OCI-LY1 (cell line): Measurements from ENCODE around the gene DDA1.

Experiments used
- H2AFZ ChIP-seq: fragments of 200-600 bp; sonication (generic), shearing (Covaris generic); 2 replicates; pipeline ENCODE4 v1.6.0; 2014; ENCODE audit warnings: antibody characterized with exemption, mild to moderate bottlenecking, low read length
- H3F3A ChIP-seq: fragments of 200-600 bp; sonication (generic), shearing (Covaris generic); 2 replicates; pipeline ENCODE4 v1.6.0; 2014; ENCODE audit warnings: mild to moderate bottlenecking, antibody characterized with exemption, low read length, moderate library complexity; ENCODE audit not compliant: insufficient read depth
- H3K27ac ChIP-seq: fragments of 200-600 bp; sonication (generic); 2 replicates; pipeline ENCODE4 v1.5.1; 2014; ENCODE audit warnings: low read length, mixed run types, mild to moderate bottlenecking, low read depth; ENCODE audit not compliant: poor library complexity, severe bottlenecking
- H3K27me3 ChIP-seq: fragments of 200-600 bp; sonication (generic); 2 replicates; pipeline ENCODE4 v1.6.0; 2014; ENCODE audit warnings: antibody characterized with exemption, mild to moderate bottlenecking, low read length, moderate library complexity; ENCODE audit not compliant: insufficient read depth
- H3K36me3 ChIP-seq: fragments of 200-600 bp; sonication (generic); 2 replicates; pipeline ENCODE4 v1.6.1; 2014; ENCODE audit warnings: mild to moderate bottlenecking, antibody characterized with exemption, low read length, moderate library complexity, mixed read lengths; ENCODE audit not compliant: insufficient read depth
- H3K4me1 ChIP-seq: fragments of 200-600 bp; sonication (generic); 2 replicates; pipeline ENCODE4 v1.5.1; 2014; ENCODE audit warnings: mild to moderate bottlenecking, low read length, moderate library complexity; ENCODE audit not compliant: insufficient read depth, severe bottlenecking
- H3K4me2 ChIP-seq: fragments of 200-600 bp; sonication (generic), shearing (Covaris generic); 2 replicates; pipeline ENCODE4 v1.6.1; 2014; ENCODE audit warnings: low read length
- H3K4me3 ChIP-seq: fragments of 200-600 bp; sonication (generic); 2 replicates; pipeline ENCODE4 v1.5.1; 2014; ENCODE audit warnings: low read length, low read depth, mild to moderate bottlenecking, mixed read lengths; ENCODE audit not compliant: poor library complexity, severe bottlenecking
- H3K79me2 ChIP-seq: fragments of 200-600 bp; shearing (Covaris generic); 2 replicates; pipeline ENCODE4 v1.6.1; 2016; ENCODE audit warnings: mixed run types, low read length, mixed read lengths; ENCODE audit not compliant: insufficient read depth
- H3K9ac ChIP-seq: fragments of 200-600 bp; sonication (generic), shearing (Covaris generic); 2 replicates; pipeline ENCODE4 v1.6.1; 2014; ENCODE audit warnings: mild to moderate bottlenecking, low read length, mixed read lengths
- H3K9me2 ChIP-seq: fragments of 200-600 bp; sonication (generic), shearing (Covaris generic); 2 replicates; pipeline ENCODE4 v1.6.1; 2014; ENCODE audit warnings: low read depth, mild to moderate bottlenecking, low read length, mixed read lengths
- H3K9me3 ChIP-seq: fragments of 200-600 bp; shearing (Covaris generic); 2 replicates; pipeline ENCODE4 v1.6.1; 2014; ENCODE audit warnings: low read length, mixed read lengths
- H4K20me1 ChIP-seq: fragments of 200-600 bp; sonication (generic), shearing (Covaris generic); 2 replicates; pipeline ENCODE4 v1.6.0; 2016; ENCODE audit warnings: mild to moderate bottlenecking, low read length; ENCODE audit not compliant: insufficient read depth
- CTCF ChIP-seq: fragments of 200-600 bp; sonication (generic), shearing (Covaris generic); IDR thresholded peaks from 2 replicates; pipeline ENCODE4 v1.5.1; 2017; ENCODE audit warnings: mild to moderate bottlenecking, antibody characterized with exemption, low read length, moderate library complexity, mixed read lengths
- EZH2 ChIP-seq: fragments of 200-600 bp; sonication (generic), shearing (Covaris generic); IDR thresholded peaks from 2 replicates; pipeline ENCODE4 v1.8.0; 2017; ENCODE audit warnings: borderline replicate concordance, mixed run types, mild to moderate bottlenecking, antibody characterized with exemption, low read length, moderate library complexity, mixed read lengths

The DDA1 gene

GRCh38 chr19:17305517-17306284 is 3.7 kb upstream of the DDA1 start, which contains the start of gene MRPL34:
TSS of gene MRPL34 (plus strand) at chr19:17305872. CDS start at chr19:17305893, 21 bp downstream.
- no peaks in the 10 kb centered on the region for H3K9me3 ChIP-seq
- peak within 1 kb of the TSS; percentile 88 for H3K27ac ChIP-seq
- H3F3A ChIP-seq: peaks cover 6% of the 10 kb centered on the region; the same call in 1 of the 2 replicates
- no peaks in the 10 kb centered on the region for H4K20me1 ChIP-seq
- no peaks in the 10 kb centered on the region for H3K27me3 ChIP-seq
- no peak for TF ChIP-seq EZH2
- TF ChIP-seq CTCF: peak; percentile 78
- H3K36me3 ChIP-seq: peaks cover 7% of the 10 kb centered on the region; the same call in 1 of the 2 replicates
- peak within 1 kb of the TSS; percentile 68 for H3K4me3 ChIP-seq
- H3K4me2 ChIP-seq: peak within 1 kb of the TSS; percentile 75
- H3K4me1 ChIP-seq: peaks cover 47% of the 10 kb centered on the region
- H3K9me2 ChIP-seq: no peaks in the 10 kb centered on the region
- peaks cover 11% of the 10 kb centered on the region for H3K79me2 ChIP-seq
- no peak within 1 kb of the TSS for H2AFZ ChIP-seq
- peak within 1 kb of the TSS; percentile 75 for H3K9ac ChIP-seq

GRCh38 chr19:17306285-17306714 is 3.1 kb upstream of the DDA1 start:
- no peaks in the 10 kb centered on the region for H3K9me3 ChIP-seq
- H3K4me3 ChIP-seq: peak overlapping the region; percentile 68
- H3K27me3 ChIP-seq: no peaks in the 10 kb centered on the region
- no peaks in the 10 kb centered on the region for H3K9me2 ChIP-seq
- H3K36me3 ChIP-seq: peaks cover 3% of the 10 kb centered on the region; the same call in 1 of the 2 replicates
- H3K4me2 ChIP-seq: peak overlapping the region; percentile 75
- no peaks in the 10 kb centered on the region for H4K20me1 ChIP-seq
- peaks cover 48% of the 10 kb centered on the region for H3K4me1 ChIP-seq
- H2AFZ ChIP-seq: no peak overlapping the region
- H3K27ac ChIP-seq: peak overlapping the region; percentile 88
- H3K79me2 ChIP-seq: peaks cover 13% of the 10 kb centered on the region
- TF ChIP-seq EZH2 (no peak), CTCF (no peak)
- peaks cover 6% of the 10 kb centered on the region; the same call in 1 of the 2 replicates for H3F3A ChIP-seq
- H3K9ac ChIP-seq: peak overlapping the region; percentile 75

DNA sequence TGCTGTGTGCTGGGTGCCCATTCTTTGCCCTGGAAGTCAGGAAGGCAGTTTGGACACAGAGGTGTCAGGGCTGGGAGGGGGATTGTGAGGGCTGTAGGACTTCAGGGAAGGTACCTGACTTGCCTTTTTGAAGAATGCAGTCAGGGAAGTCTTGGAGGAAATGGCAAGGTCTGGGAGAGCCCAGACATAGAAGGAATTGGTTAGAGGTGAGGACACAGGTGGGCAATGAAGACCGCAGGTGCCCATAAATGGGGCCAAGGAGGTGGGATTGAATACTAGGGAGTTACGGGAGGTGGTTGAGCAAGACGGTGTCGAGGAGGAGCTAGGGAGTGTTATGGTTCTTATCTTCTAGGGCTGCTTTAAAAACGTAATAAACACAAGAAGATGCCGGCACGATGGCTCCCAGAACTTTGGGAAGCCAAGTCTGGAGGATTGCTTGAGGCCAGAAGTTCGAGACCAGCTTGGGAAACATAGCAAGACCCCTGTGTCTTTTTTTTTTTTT is 1.4 kb upstream of the DDA1 start:
- Histone ChIP-seq H3K9me3 (no peaks in the 10 kb centered on the region), H3K4me2 (no peak overlapping the region), H4K20me1 (no peaks in the 10 kb centered on the region), H3K4me3 (no peak overlapping the region), H3K9ac (no peak overlapping the region), H3K79me2 (peaks cover 13% of the 10 kb centered on the region), H3F3A (peaks cover 6% of the 10 kb centered on the region; the same call in 1 of the 2 replicates), H2AFZ (no peak overlapping the region), H3K9me2 (no peaks in the 10 kb centered on the region), H3K36me3 (peaks cover 11% of the 10 kb centered on the region; the same call in 1 of the 2 replicates), H3K4me1 (peaks cover 38% of the 10 kb centered on the region), H3K27ac (peak overlapping the region; percentile 30), H3K27me3 (no peaks in the 10 kb centered on the region)
- TF ChIP-seq EZH2 (no peak), CTCF (no peak)
